ENCODE measurements around the gene PELI3. TPM values are rescaled to one million over a fixed set of nuclear protein-coding genes. Genes with fewer than 3 reads are reported as not detected.
"Not testable (repeated sequence)": the region's sequence is repeated elsewhere in the genome, so short reads cannot be mapped to it uniquely, and the experiment has no call there.

PELI3 gene
- total RNA-seq, 1 donor from 2014 or later: 11.0 TPM

- DNase-seq (ENCODE audit: low spot score): no peak
These were observed 19.7 kb upstream of the PELI3 start for GRCh38 chr11:66447012-66447411.

GRCh38 chr11:66448523-66448922 is 18.2 kb upstream of the PELI3 start:
- DNase-seq (ENCODE audit: low spot score): no peak

GRCh38 chr11:66450560-66450959 is 16.1 kb upstream of the PELI3 start:
- no peak for DNase-seq (ENCODE audit: low spot score)

- DNase-seq (ENCODE audit: low spot score): no peak
These were observed 15.0 kb upstream of the PELI3 start for GRCh38 chr11:66451663-66452062.

- no peak for DNase-seq (ENCODE audit: low spot score)
These were observed 12.5 kb upstream of the PELI3 start for GRCh38 chr11:66454247-66454646.

GRCh38 chr11:66454828-66455227 is 11.9 kb upstream of the PELI3 start:
- no peak for DNase-seq (ENCODE audit: low spot score)

- DNase-seq (ENCODE audit: low spot score): no peak
These were observed 8.9 kb upstream of the PELI3 start for GRCh38 chr11:66457826-66458225.

- no peak for DNase-seq (ENCODE audit: low spot score)
These were observed 7.4 kb upstream of the PELI3 start for GRCh38 chr11:66459138-66459778.

GRCh38 chr11:66462010-66462409 is 4.7 kb upstream of the PELI3 start:
- no peak for DNase-seq (ENCODE audit: low spot score)

- DNase-seq (ENCODE audit: low spot score): no peak
These were observed 3.8 kb upstream of the PELI3 start for GRCh38 chr11:66462911-66463310.

- DNase-seq (ENCODE audit: low spot score): not testable (repeated sequence)
These were observed 2.6 kb upstream of the PELI3 start for GRCh38 chr11:66464116-66464515.

GRCh38 chr11:66464916-66465315 is 1.8 kb upstream of the PELI3 start:
- no peak for DNase-seq (ENCODE audit: low spot score)

GRCh38 chr11:66465373-66466224 is 1.1 kb upstream of the PELI3 start:
- DNase-seq (ENCODE audit: low spot score): no peak

GRCh38 chr11:66467034-66467659 is 442 bp downstream of the PELI3 start:
- no peak for DNase-seq (ENCODE audit: low spot score)

GRCh38 chr11:66467756-66468155 is 1.1 kb downstream of the PELI3 start:
- no peak for DNase-seq (ENCODE audit: low spot score)

- no peak for DNase-seq (ENCODE audit: low spot score)
These were observed 2.0 kb downstream of the PELI3 start for GRCh38 chr11:66468691-66469090.

GRCh38 chr11:66469441-66469840 is 2.7 kb downstream of the PELI3 start:
- DNase-seq (ENCODE audit: low spot score): no peak

- no peak for DNase-seq (ENCODE audit: low spot score)
These were observed 3.3 kb downstream of the PELI3 start for GRCh38 chr11:66470015-66470414.

- no peak for DNase-seq (ENCODE audit: low spot score)
These were observed 4.4 kb downstream of the PELI3 start for GRCh38 chr11:66471142-66471541.

GRCh38 chr11:66472054-66472453 is 5.3 kb downstream of the PELI3 start:
- no peak for DNase-seq (ENCODE audit: low spot score)

- DNase-seq (ENCODE audit: low spot score): no peak
These were observed 6.5 kb downstream of the PELI3 start for GRCh38 chr11:66473167-66473566.

- no peak for DNase-seq (ENCODE audit: low spot score)
These were observed 7.2 kb downstream of the PELI3 start for GRCh38 chr11:66473608-66474515.

Measured in ureter (tissue), 1 donor.